ENCODE measurements around the gene GALNT14.

DNA sequence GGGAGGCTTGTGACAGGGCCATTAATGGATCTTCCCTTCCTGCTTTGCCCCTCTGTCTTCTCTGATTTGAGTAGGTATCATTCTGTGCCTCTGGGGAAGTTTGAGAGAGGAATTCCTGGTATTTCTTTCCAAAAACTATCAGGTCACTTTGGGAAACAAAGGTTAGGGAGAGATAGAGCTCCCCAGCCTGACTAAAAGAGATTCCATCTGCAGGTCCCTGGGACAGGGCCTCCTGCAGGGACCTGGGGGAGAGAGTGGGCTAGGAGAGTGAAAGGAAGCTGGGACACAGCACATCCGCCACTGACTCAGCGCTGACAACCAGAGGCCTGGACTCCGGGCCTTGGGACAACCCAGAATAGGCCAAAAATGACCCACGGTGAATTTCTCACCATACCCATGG, 6.4 kb downstream of the GALNT14 start:
- TF ChIP-seq ZZZ3 (IDR thresholded peaks at IDR 0.05) (no peak), MNT (conservative IDR thresholded peaks at IDR 0.05) (no peak), TSC22D4 (tag; IDR thresholded peaks at IDR 0.05) (no peak), SP1 (CRISPR knock-in tag; IDR thresholded peaks at IDR 0.05) (no peak), TEAD2 (tag; IDR thresholded peaks at IDR 0.05) (no peak), JUN (IDR thresholded peaks at IDR 0.05; ENCODE audit: borderline replicate concordance, low read depth, low read length) (no peak), JUN (CRISPR knock-in tag; IDR thresholded peaks at IDR 0.05; ENCODE audit: borderline replicate concordance) (no peak)
- TF ChIP-seq, protein P1, sequence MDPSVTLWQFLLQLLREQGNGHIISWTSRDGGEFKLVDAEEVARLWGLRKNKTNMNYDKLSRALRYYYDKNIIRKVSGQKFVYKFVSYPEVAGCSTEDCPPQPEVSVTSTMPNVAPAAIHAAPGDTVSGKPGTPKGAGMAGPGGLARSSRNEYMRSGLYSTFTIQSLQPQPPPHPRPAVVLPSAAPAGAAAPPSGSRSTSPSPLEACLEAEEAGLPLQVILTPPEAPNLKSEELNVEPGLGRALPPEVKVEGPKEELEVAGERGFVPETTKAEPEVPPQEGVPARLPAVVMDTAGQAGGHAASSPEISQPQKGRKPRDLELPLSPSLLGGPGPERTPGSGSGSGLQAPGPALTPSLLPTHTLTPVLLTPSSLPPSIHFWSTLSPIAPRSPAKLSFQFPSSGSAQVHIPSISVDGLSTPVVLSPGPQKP (CRISPR knock-in tag; IDR thresholded peaks at IDR 0.05), result no peak
- TF ChIP-seq, protein P2, sequence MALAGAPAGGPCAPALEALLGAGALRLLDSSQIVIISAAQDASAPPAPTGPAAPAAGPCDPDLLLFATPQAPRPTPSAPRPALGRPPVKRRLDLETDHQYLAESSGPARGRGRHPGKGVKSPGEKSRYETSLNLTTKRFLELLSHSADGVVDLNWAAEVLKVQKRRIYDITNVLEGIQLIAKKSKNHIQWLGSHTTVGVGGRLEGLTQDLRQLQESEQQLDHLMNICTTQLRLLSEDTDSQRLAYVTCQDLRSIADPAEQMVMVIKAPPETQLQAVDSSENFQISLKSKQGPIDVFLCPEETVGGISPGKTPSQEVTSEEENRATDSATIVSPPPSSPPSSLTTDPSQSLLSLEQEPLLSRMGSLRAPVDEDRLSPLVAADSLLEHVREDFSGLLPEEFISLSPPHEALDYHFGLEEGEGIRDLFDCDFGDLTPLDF (CRISPR knock-in tag; IDR thresholded peaks at IDR 0.05), result no peak
